HG03520 (cell line): ENCODE data around the gene GLMN.
"Not testable (repeated sequence)": the region's sequence is repeated elsewhere in the genome, so short reads cannot be mapped to it uniquely, and the experiment has no call there.

Source experiments
- ATAC-seq: cut with Tn5 transposase; IDR thresholded peaks from one replicate; pipeline ENCODE4 v1.9.1; 2021; ENCODE audit warnings: mild to moderate bottlenecking, moderate library complexity; ENCODE audit not compliant: unreplicated experiment

Gene GLMN

GRCh38 chr1:92299477-92300150 lies 827 bp upstream of the GLMN start:
- ATAC-seq, result no peak

DNA sequence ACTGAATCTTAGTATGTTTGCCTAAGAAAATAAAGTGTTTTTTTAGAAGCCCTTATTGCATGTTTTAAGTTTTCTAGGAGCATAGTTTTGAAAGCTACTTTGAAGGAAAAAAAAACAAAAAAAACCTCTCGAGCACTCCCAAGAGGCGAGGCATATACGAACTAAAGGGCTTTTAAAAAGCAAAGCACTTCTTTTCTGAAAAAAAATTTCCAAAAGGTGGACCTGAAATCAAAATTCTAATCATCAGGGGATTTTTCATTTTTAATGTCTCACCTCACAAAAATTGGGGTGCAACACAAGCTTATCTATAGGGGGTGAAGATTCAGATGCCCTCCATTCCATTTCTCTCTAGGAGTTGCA lies 594 bp downstream of the GLMN start:
- no peak for ATAC-seq

DNA sequence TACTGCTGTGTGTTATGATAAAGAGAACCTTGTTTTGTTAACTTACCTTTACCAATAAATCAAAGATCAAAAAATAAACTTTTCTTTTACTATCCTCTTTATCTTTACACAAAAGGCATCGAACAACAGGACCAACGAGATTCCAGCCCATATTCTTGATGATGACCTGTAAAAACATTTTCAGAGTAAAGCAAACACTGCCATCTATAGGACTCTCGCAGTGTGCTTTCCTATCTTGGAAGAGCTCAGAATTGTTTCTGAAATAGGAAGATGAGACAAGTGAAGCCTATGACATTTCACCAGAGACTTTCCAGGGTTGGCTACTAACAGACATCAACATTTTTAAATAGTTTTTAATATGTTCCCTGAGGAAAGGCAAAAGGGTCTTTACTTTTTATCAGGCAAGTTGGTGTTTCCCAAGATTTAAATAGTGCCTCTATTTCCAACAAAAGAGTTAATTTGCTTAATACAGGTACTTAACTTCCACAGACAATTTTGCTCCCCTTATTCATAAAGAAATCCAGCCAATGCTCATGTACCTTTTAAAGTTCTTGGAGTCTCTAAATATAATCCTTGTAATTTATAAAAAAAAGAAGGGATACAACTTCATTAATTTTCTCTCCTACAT lies 7.3 kb downstream of the GLMN start:
- ATAC-seq, result no peak

- not testable (repeated sequence) for ATAC-seq
Measured at GRCh38 chr1:92281411-92281810, 17.4 kb downstream of the GLMN start.

GRCh38 chr1:92279781-92280180 lies 19.0 kb downstream of the GLMN start:
- not testable (repeated sequence) for ATAC-seq

DNA sequence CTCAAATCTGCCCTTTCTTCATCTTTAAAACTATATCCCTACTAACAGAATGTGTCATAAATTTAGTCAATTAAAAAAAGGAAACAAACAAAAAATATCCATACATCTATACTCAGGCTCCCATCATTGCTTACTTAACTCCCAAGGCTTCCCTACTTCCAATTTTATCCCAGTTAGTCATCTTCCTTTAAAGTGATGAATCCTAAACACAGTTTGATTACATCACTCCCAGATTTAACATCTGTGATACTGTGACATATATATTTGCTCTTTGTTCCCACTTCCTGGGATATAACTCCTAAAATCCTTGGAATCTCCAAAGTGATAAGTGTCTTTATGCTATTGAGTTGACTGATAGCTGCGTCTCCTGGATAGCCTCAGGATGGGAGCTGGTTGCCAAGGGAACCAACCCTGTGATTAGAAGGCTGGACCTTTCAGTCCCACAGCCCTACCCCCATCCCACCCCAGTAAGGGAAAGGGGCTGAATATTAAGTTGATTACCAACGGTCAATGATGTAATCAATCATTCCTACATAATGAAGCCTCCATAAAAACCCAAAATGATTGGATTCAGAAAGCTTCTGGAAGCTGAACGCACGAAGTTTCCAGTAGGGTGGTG lies 21.6 kb downstream of the GLMN start:
- ATAC-seq, result no peak

GRCh38 chr1:92276082-92276481 lies 22.7 kb downstream of the GLMN start:
- no peak for ATAC-seq

- ATAC-seq, result no peak
Measured at GRCh38 chr1:92274939-92275338, 23.8 kb downstream of the GLMN start.

GRCh38 chr1:92273039-92273438 lies 25.7 kb downstream of the GLMN start:
- ATAC-seq, result no peak

DNA sequence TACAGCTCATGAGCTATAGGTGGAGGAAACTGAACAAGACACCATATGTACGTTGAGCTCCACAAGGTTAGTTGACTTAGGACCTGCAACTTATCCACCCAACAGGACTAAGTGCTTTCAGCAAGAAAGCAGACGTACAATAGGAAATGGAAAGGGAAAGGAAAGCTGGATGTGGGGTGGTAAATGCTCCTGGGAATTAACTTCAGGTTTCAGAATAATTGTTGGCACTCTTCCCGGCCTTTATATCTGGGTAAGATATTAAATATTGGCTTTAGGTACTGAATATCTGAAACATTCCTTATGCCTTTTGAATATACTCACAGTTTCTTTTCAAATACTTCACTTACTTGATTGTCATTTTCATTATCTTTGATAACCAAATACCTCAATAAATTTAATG lies 36.3 kb downstream of the GLMN start:
- ATAC-seq, result no peak

- ATAC-seq, result no peak
Measured at GRCh38 chr1:92259350-92259749, 39.4 kb downstream of the GLMN start.

DNA sequence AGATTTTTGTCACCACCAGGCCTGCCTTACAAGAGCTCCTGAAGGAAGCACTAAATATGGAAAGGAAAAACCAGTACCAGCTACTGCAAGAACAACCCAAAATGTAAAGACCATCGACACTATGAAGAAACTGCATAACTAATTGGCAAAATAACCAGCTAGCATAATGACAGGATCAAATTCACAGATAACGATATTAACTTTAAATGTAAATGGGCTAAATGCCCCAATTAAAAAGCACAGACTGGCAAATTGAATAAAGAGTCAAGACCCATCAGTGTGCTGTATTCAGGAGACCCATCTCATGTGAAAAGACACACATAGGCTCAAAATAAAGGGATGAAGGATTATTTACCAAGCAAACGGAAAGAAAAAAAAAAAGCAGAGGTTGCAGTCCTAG lies 44.1 kb downstream of the GLMN start:
- not testable (repeated sequence) for ATAC-seq

- ATAC-seq, result no peak
Measured at GRCh38 chr1:92244376-92244775, 54.4 kb downstream of the GLMN start.

- no peak for ATAC-seq
Measured at GRCh38 chr1:92240034-92240433, 58.8 kb downstream of the GLMN start.

- ATAC-seq, result no peak
Measured at GRCh38 chr1:92230736-92231135, 68.1 kb downstream of the GLMN start.

DNA sequence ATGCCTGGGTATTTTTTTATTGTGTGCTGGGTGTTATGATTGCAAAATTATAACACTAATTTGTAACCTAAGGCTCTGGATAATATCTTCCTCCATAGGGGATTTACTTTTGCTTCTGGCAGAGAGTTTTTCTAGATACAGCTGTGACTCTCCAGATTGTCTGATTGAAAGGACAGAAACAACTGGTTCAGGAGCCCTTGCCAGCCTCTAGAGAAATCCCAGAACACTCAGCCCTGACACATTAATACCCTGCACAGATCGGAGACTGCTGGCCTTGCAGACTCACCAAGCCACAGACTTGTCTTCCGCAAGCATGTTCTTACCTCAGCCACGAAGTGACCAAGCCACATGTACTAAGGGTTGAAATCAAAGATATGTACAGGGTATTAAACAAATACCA lies 70.4 kb downstream of the GLMN start:
- ATAC-seq, result no peak

DNA sequence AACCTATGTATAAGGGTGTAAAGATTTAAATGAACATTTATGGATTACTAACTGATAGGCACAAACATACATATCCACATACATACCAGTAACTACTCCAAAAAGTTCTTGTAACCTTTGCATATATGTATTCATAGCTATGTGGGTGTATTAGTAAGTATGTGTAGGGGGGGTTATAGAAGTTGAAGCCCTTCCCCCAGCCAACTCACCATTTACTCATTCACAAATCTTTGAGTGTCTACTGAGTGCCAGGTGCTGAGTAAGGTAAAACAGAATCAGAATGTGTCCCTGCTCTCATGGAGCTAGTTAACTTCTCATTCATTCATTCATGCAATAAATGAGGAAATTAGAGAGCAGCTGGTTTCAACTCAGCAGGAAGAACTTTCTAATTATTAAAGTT lies 79.8 kb downstream of the GLMN start:
- ATAC-seq, result no peak

DNA sequence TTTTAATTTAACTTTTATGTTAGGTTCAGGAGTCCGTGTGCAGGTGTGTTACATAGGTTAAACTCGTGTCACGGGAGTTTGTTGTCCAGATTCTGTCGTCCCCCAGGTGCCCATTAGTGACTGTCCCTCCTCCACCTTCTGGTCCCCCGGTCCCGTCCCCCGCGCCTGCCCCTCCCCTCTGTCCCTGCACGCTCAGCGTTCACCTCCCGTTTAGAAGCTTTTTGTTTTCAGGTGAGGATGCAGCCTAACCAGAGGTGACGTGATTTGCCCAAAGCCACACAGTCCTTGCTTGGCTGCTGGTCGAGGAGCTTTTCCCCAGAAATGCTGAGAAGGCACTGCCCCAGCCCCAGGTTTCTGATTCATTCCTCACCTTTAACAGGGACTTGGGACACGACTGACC lies 80.2 kb downstream of the GLMN start:
- ATAC-seq, result no peak

- no peak for ATAC-seq
Measured at GRCh38 chr1:92217721-92218120, 81.1 kb downstream of the GLMN start, which contains the start of gene C1orf146. TSS of gene C1orf146 (plus strand) at chr1:92217915. CDS start at chr1:92231421, 13,506 bp downstream.

GRCh38 chr1:92211166-92211565 lies 87.6 kb downstream of the GLMN start:
- no peak for ATAC-seq

DNA sequence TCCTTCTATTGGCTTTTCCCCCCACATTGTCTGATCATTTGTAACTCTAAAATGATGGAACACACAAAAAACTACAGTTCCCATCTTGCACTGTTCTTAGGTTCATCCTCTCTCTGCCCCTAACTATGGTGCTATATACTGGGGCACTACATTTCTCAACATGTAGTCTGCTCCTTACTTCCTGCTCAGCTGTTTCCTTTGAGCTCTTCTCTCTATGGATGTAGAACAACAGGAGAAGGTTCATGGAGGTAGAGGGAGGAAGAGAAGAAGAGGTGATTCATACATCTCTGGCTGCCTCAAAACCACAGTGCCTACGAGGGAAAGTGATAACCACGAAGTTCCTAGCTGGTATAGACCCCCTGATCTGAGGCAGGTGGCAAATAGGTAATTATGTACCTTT lies 88.1 kb downstream of the GLMN start:
- no peak for ATAC-seq

DNA sequence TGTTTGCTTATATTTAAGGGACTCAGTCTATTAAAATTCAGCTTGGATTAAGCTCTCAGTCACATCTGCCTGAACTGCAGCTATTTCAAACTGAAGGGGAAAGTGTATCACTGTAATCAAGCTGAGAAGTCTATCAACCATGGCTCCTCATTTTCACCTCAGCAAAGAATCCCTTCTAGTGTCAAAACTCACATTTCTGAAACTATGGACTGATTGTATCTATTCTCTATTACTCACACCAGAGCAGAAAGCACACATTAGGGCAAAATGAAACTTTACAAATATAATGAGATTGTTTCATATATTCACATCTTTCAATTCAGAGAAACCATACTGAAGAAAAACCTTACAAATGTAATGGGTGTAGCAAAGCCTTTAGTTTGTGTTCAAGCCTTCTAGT lies 95.7 kb downstream of the GLMN start:
- no peak for ATAC-seq
